ENCODE data around the gene HAUS7. TPM values are rescaled to one million over a fixed set of nuclear protein-coding genes. Genes with fewer than 3 reads are reported as not detected.

Gene HAUS7
- total RNA-seq, 1 donor: 13.5 TPM

Small RNA genes lying within 50 kb of the gene (small RNA-seq; reads per million reads assigned to genes)
- gene RN7SL667P: not detected

Other genes with a start within 250 kb of the HAUS7 start
- not detected for gene PNMA6F, start 148.8 kb downstream of the HAUS7 start, total RNA-seq
- 9.4 TPM for gene ZNF275, start 136.4 kb downstream of the HAUS7 start, total RNA-seq
- gene PNMA6E, start 69.2 kb downstream of the HAUS7 start, total RNA-seq: not detected
- gene ZFP92, start 59.1 kb downstream of the HAUS7 start, total RNA-seq: 3.0 TPM
- 4.3 TPM for gene TREX2, start 24.5 kb downstream of the HAUS7 start, total RNA-seq
- not detected for gene BGN, start 24.4 kb upstream of the HAUS7 start, total RNA-seq
- not detected for gene ATP2B3, start 47.1 kb upstream of the HAUS7 start, total RNA-seq
- 32.3 TPM for gene CCNQ, start 128.6 kb upstream of the HAUS7 start, total RNA-seq
- not detected for gene DUSP9, start 176.6 kb upstream of the HAUS7 start, total RNA-seq
- not detected for gene PNCK, start 203.2 kb upstream of the HAUS7 start, total RNA-seq
- gene SLC6A8, start 217.3 kb upstream of the HAUS7 start, total RNA-seq: 2.2 TPM

All from hematopoietic multipotent progenitor cell (in vitro differentiated cells).